NCI-H1417 (cell line): ENCODE data around the gene NAMPT.
"Not testable (repeated sequence)": the region's sequence is repeated elsewhere in the genome, so short reads cannot be mapped to it uniquely, and the experiment has no call there.

Experiments
- DNase-seq, 3 experiments: peaks; one replicate each; lab custom pipeline; 2025; lab: John Stamatoyannopoulos, UW

Gene NAMPT

GRCh38 chr7:106231856-106232490, 52.8 kb downstream of the NAMPT start:
- no peak for DNase-seq

GRCh38 chr7:106225856-106226255, 58.9 kb downstream of the NAMPT start:
- DNase-seq, result no peak

- DNase-seq, result no peak
These were observed 60.0 kb downstream of the NAMPT start for GRCh38 chr7:106224797-106225196.

- DNase-seq, result peak in 2 of 3 experiments; percentile 22 to 47
These were observed 61.6 kb downstream of the NAMPT start for GRCh38 chr7:106223156-106223555.

- no peak for DNase-seq
These were observed 62.2 kb downstream of the NAMPT start for GRCh38 chr7:106222545-106222944.

- no peak for DNase-seq
These were observed 64.5 kb downstream of the NAMPT start for GRCh38 chr7:106220307-106220706.

GRCh38 chr7:106219170-106219569, 65.6 kb downstream of the NAMPT start:
- no peak for DNase-seq

GRCh38 chr7:106218546-106218945, 66.2 kb downstream of the NAMPT start:
- no peak for DNase-seq

- no peak for DNase-seq
These were observed 67.8 kb downstream of the NAMPT start for GRCh38 chr7:106216923-106217542.

GRCh38 chr7:106216517-106216922, 68.3 kb downstream of the NAMPT start:
- no peak for DNase-seq

GRCh38 chr7:106215868-106216516, 68.8 kb downstream of the NAMPT start:
- no peak for DNase-seq

GRCh38 chr7:106208944-106209343, 75.8 kb downstream of the NAMPT start:
- DNase-seq, result not testable (repeated sequence)

- DNase-seq, result peak in 1 of 3 experiments; percentile 23
These were observed 77.8 kb downstream of the NAMPT start for GRCh38 chr7:106206826-106207541.

- no peak for DNase-seq
These were observed 79.1 kb downstream of the NAMPT start for GRCh38 chr7:106205621-106206222.

GRCh38 chr7:106203473-106203872, 81.3 kb downstream of the NAMPT start:
- DNase-seq, result no peak

GRCh38 chr7:106201164-106201563, 83.6 kb downstream of the NAMPT start:
- DNase-seq, result no peak

GRCh38 chr7:106199813-106200364, 84.9 kb downstream of the NAMPT start:
- no peak for DNase-seq

- no peak for DNase-seq
These were observed 85.8 kb downstream of the NAMPT start for GRCh38 chr7:106199024-106199423.
